Gastrocnemius medialis (tissue), 4 donors: Measurements from ENCODE around the gene TGFBR1.

ENCODE experiments used
- POLR2A ChIP-seq, 2 donors: fragments of 450-650 bp; IDR thresholded peaks; one replicate each; pipeline ENCODE4 v1.6.1; 2017; ENCODE audit warnings: antibody characterized with exemption in 2 of 2, mild to moderate bottlenecking in 2 of 2, moderate library complexity in 2 of 2
- TF ChIP-seq, protein P1 (sequence below), 5 experiments: fragments of 450-650 bp in 3 of 5; fragments of 200-600 bp in 2 of 5; sonication (generic) in 2 of 5; IDR thresholded peaks in 4 of 5; conservative IDR thresholded peaks in 1 of 5; 1 replicate in 4 of 5; 2 replicates in 1 of 5; pipeline ENCODE4 v1.5.1; 2016 to 2019; ENCODE audit warnings: antibody characterized with exemption in 5 of 5, mild to moderate bottlenecking in 3 of 5, moderate library complexity in 3 of 5

DNA sequence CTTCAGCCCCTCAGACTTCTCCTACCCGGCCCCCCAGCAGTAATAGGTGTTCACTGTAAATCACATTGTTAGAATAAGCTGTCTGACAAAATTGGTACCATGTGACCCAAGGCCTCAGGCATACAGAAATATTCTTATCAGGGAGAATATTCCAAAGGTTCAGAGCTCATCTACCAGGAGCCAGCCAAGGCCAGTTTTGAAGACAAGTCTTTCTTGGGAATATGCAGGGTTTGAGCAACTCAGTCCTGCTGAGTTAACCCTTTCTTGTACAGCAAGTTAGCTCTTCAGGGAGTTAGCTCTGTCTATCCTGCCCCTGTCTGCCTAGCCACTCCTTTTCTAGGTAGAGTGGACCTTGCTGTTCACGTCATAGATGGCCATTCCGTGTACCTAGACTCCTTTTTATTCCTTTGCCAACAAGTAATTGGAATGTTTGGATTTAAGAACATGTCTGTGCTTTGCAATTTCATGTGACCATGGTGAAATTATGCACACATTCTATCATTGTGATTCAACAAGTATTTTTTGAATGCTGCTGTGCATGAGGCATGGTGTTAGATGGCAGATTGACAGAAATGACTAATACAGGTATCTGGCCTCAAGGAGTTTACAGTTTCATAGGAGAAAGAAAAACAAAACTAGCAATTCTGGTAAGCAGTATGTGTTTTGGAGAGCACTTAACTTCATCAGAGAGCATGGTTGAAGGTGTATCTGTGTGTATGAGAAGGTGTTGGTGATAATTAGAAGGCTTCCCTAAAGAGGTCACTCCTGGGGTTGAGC lies 22.6 kb downstream of the TGFBR1 start:
- TF ChIP-seq, protein P1, sequence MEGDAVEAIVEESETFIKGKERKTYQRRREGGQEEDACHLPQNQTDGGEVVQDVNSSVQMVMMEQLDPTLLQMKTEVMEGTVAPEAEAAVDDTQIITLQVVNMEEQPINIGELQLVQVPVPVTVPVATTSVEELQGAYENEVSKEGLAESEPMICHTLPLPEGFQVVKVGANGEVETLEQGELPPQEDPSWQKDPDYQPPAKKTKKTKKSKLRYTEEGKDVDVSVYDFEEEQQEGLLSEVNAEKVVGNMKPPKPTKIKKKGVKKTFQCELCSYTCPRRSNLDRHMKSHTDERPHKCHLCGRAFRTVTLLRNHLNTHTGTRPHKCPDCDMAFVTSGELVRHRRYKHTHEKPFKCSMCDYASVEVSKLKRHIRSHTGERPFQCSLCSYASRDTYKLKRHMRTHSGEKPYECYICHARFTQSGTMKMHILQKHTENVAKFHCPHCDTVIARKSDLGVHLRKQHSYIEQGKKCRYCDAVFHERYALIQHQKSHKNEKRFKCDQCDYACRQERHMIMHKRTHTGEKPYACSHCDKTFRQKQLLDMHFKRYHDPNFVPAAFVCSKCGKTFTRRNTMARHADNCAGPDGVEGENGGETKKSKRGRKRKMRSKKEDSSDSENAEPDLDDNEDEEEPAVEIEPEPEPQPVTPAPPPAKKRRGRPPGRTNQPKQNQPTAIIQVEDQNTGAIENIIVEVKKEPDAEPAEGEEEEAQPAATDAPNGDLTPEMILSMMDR (IDR thresholded peaks at IDR 0.05 in 4 of 5, conservative IDR thresholded peaks at IDR 0.05 in 1 of 5): no peak
- TF ChIP-seq POLR2A (IDR thresholded peaks at IDR 0.05): no peak
